HepG2 (cell line): ENCODE measurements around the gene RRAD. TPM values are rescaled to one million over a fixed set of nuclear protein-coding genes. Genes with fewer than 3 reads are reported as not detected.
A peak's percentile ranks its signal among the peaks of the same experiment; 100 is the strongest.

ENCODE experiments used
- CBX1 ChIP-seq: IDR thresholded peaks from one replicate; pipeline ENCODE4 v1.6.1; 2016; ENCODE audit warnings: antibody characterized with exemption, low read depth
- DZIP1 ChIP-seq: sonication (generic); formaldehyde crosslinking; IDR thresholded peaks from 2 replicates; pipeline ENCODE4 v1.5.0; 2020; ENCODE audit warnings: mild to moderate bottlenecking, missing genetic modification reagents
- GFI1 ChIP-seq: sonication (generic); formaldehyde crosslinking; IDR thresholded peaks from 2 replicates; pipeline ENCODE4 v1.5.0; 2020; ENCODE audit warnings: missing genetic modification reagents, mild to moderate bottlenecking, borderline replicate concordance
- HNRNPUL1 ChIP-seq: fragments of 200-400 bp; formaldehyde crosslinking; IDR thresholded peaks from 2 replicates; pipeline ENCODE4 v1.6.1; 2017; ENCODE audit warnings: low read depth, mild to moderate bottlenecking, low read length, moderate library complexity
- KLF15 ChIP-seq: sonication (generic); formaldehyde crosslinking; IDR thresholded peaks from 2 replicates; pipeline ENCODE4 v1.8.1; 2023; ENCODE audit warnings: borderline replicate concordance, mild to moderate bottlenecking, inconsistent platforms, missing genetic modification reagents, mixed read lengths
- MAFF ChIP-seq: IDR thresholded peaks from 2 replicates; pipeline ENCODE4 v1.6.1; 2011; ENCODE audit warnings: low read depth, low read length, improper control_type of control experiment
- MATR3 ChIP-seq: sonication (generic); formaldehyde crosslinking; IDR thresholded peaks from 2 replicates; pipeline ENCODE4 v1.4.0; 2020; ENCODE audit warnings: missing genetic modification reagents
- PPARG ChIP-seq: conservative IDR thresholded peaks from 2 replicates; pipeline ENCODE4 v1.6.1; 2016; ENCODE audit warnings: missing biosample characterization, missing genetic modification reagents
- RBFOX2 ChIP-seq: fragments of 200-400 bp; formaldehyde crosslinking; IDR thresholded peaks from 2 replicates; pipeline ENCODE4 v1.6.1; 2017; ENCODE audit warnings: low read depth, mild to moderate bottlenecking, low read length
- RBM22 ChIP-seq: fragments of 200-400 bp; formaldehyde crosslinking; optimal IDR thresholded peaks from 2 replicates; pipeline ENCODE3; 2017; ENCODE audit warnings: mild to moderate bottlenecking, low read length, moderate library complexity
- RORA ChIP-seq: sonication (generic); formaldehyde crosslinking; IDR thresholded peaks from 2 replicates; pipeline ENCODE4 v1.5.0; 2020; ENCODE audit warnings: mild to moderate bottlenecking, missing genetic modification reagents, moderate library complexity
- SIN3B ChIP-seq: fragments of 150-350 bp; IDR thresholded peaks from 2 replicates; pipeline ENCODE4 v1.6.1; 2014; ENCODE audit warnings: low read length
- TERF1 ChIP-seq: sonication (generic); formaldehyde crosslinking; IDR thresholded peaks from 2 replicates; pipeline ENCODE4 v1.8.0; 2022; ENCODE audit warnings: mild to moderate bottlenecking, missing genetic modification reagents, moderate library complexity
- TOE1 ChIP-seq: sonication (generic); formaldehyde crosslinking; IDR thresholded peaks from 2 replicates; pipeline ENCODE4 v1.4.0; 2020; ENCODE audit warnings: mild to moderate bottlenecking, missing genetic modification reagents
- ZMYM3 ChIP-seq: sonication (generic); formaldehyde crosslinking; IDR thresholded peaks from 2 replicates; pipeline ENCODE4 v1.5.1; 2020; ENCODE audit warnings: mild to moderate bottlenecking, missing genetic modification reagents
- ZNF251 ChIP-seq: sonication (generic); formaldehyde crosslinking; IDR thresholded peaks from 2 replicates; pipeline ENCODE4 v1.9.0; 2021; ENCODE audit warnings: mild to moderate bottlenecking, missing genetic modification reagents
- ZNF331 ChIP-seq: sonication (generic); formaldehyde crosslinking; IDR thresholded peaks from 2 replicates; pipeline ENCODE4 v1.4.0; 2020; ENCODE audit warnings: missing genetic modification reagents
- ZNF597 ChIP-seq: sonication (generic); formaldehyde crosslinking; IDR thresholded peaks from 2 replicates; pipeline ENCODE4 v1.5.0; 2020; ENCODE audit warnings: missing genetic modification reagents
- ZNF616 ChIP-seq: sonication (generic); formaldehyde crosslinking; IDR thresholded peaks from 2 replicates; pipeline ENCODE4 v1.5.0; 2020; ENCODE audit warnings: low read depth, mild to moderate bottlenecking, missing genetic modification reagents
- ZNF639 ChIP-seq: conservative IDR thresholded peaks from 2 replicates; pipeline ENCODE4 v1.6.1; 2018; ENCODE audit warnings: missing genetic modification reagents
- ZNF75D ChIP-seq: sonication (generic); formaldehyde crosslinking; IDR thresholded peaks from 2 replicates; pipeline ENCODE4 v1.8.1; 2023; ENCODE audit warnings: missing genetic modification reagents, mild to moderate bottlenecking, borderline replicate concordance
- ZNF766 ChIP-seq: sonication (generic); formaldehyde crosslinking; IDR thresholded peaks from 2 replicates; pipeline ENCODE4 v1.5.0; 2020; ENCODE audit warnings: missing genetic modification reagents, borderline replicate concordance
- polyA plus RNA-seq, 8 experiments: library from polyadenylated mRNA; depleted of rRNA in 3 of 8; stranded (reverse) in 7 of 8; unstranded in 1 of 8; fragments of >200 nt; fragmentation: Illumina TruSeq in 4 of 8; extraction: Trizol in 4 of 8; gene quantifications; 2 replicates each; pipeline versions ENCODE4 v1.2.1 to v1.2.3, GENCODE V29; 2011 to 2016; ENCODE audit warnings: low read depth in 4 of 8, missing spikeins in 1 of 8, mixed read lengths in 1 of 8; ENCODE audit not compliant: insufficient read depth in 1 of 8
- total RNA-seq, 5 experiments: library from RNA; depleted of rRNA; stranded (reverse); fragments of >200 nt; fragmentation: Illumina TruSeq; extraction: Trizol; gene quantifications; 2 replicates each; pipeline ENCODE4 v1.2.3, GENCODE V29; 2016; ENCODE audit warnings: low read depth in 1 of 5
- TF ChIP-seq, protein P1 (sequence below): sonication (generic); formaldehyde crosslinking; IDR thresholded peaks from 2 replicates; pipeline ENCODE4 v1.4.0; 2020; ENCODE audit warnings: mild to moderate bottlenecking, low read depth, missing genetic modification reagents

The RRAD gene
- total and polyA plus RNA-seq, 2 of the 13 experiments (the other 11 are each of a cell fraction or from before 2014, with no cell fraction given) = 0.80 to 1.1 TPM

DNA sequence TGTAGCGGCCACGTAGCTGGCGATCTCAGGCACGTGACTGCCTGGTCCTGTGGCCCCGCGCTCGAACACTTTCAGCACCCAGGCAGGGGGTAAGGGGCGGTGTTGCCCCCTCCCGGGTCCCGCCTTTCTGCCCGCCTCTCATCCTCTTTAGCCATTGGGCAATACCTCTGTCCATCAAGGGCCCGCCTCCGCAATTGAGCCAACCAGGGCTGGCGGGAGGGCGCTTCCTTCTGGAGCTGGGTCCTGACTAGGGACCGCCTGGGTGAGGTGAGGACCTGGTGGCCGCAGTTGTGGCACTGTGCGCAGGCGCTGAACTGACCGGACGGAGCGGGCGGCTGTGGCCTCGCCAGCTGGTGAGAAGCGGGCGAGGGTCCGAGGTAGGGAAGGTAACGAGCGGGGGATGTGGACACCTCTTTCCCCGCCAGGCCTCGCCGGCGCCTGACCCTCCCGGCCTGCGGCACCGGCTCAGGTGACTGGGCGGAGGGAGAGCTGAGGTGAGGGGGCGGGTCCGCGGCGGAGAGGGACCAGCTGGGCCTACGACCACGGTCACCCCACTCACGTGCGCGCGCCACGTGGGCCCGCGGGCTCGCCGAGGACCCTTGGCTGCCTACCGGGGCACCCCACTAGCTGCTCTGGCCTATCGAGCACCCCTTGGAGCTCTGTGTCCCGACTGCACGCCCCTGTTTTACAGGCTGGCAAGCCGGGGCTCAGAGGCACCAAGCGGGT is 44.9 kb downstream of the RRAD start, which contains the start of gene PDP2 (continued):
- TF ChIP-seq DZIP1 (CRISPR knock-in tag) = peak; percentile 96
- no peak for TF ChIP-seq MAFF
- peak; percentile 86; the same call in 1 of the 2 replicates for TF ChIP-seq TOE1 (CRISPR knock-in tag)
- peak; percentile 83; the same call in 1 of the 2 replicates for TF ChIP-seq ZNF75D (CRISPR knock-in tag)
- TF ChIP-seq ZNF616 = peak; percentile 66
- TF ChIP-seq KLF15 = peak; percentile 95; the same call in 1 of the 2 replicates
- TF ChIP-seq ZNF597 (CRISPR knock-in tag) = no peak
- peak; percentile 88; the same call in 1 of the 2 replicates for TF ChIP-seq ZNF251
- TF ChIP-seq, protein P1, sequence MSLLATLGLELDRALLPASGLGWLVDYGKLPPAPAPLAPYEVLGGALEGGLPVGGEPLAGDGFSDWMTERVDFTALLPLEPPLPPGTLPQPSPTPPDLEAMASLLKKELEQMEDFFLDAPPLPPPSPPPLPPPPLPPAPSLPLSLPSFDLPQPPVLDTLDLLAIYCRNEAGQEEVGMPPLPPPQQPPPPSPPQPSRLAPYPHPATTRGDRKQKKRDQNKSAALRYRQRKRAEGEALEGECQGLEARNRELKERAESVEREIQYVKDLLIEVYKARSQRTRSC (CRISPR knock-in tag) = no peak; the same call in 1 of the 2 replicates
- TF ChIP-seq SIN3B = no peak
- TF ChIP-seq RBFOX2 = peak; percentile 94
- peak; percentile 92 for TF ChIP-seq ZNF331
- TF ChIP-seq ZMYM3 = 0 out of 2 replicates have a peak, but pooled peaks have one; percentile 20
- TF ChIP-seq PPARG (CRISPR knock-in tag) = peak; percentile 64; the same call in 1 of the 2 replicates
- 0 out of 2 replicates have a peak, but pooled peaks have one; percentile 37 for TF ChIP-seq HNRNPUL1
- TF ChIP-seq GFI1 = peak; percentile 70; the same call in 1 of the 2 replicates
- peak; percentile 10 for TF ChIP-seq CBX1
- no peak for TF ChIP-seq RORA
- TF ChIP-seq TERF1 (CRISPR knock-in tag) = no peak
- 0 out of 2 replicates have a peak, but pooled peaks have one; percentile 18 for TF ChIP-seq ZNF639 (CRISPR knock-in tag)
- TF ChIP-seq RBM22 = no peak
- peak; percentile 99 for TF ChIP-seq ZNF766
- TF ChIP-seq MATR3 (CRISPR knock-in tag) = no peak
